Measurements from ENCODE around the gene RSL1D1. TPM values are rescaled to one million over a fixed set of nuclear protein-coding genes. Genes with fewer than 3 reads are reported as not detected.

RSL1D1 gene
- total RNA-seq, 1 donor from 2014 or later: 199 TPM

GRCh38 chr16:11876306-11876705 is 25.0 kb upstream of the RSL1D1 start:
- Mint-ChIP-seq H3K36me3 (ENCODE audit: low read depth) (peaks cover 13% of the 10 kb centered on the region), H3K4me3 (no peak overlapping the region), H3K27me3 (ENCODE audit: low read depth) (no peaks in the 10 kb centered on the region), H3K27ac (ENCODE audit: unreplicated experiment) (no peak overlapping the region), H3K4me1 (no peaks in the 10 kb centered on the region), H3K9me3 (no peaks in the 10 kb centered on the region)
- no peak for DNase-seq (ENCODE audit: low read depth, low spot score)
- no peak for TF ChIP-seq CTCF (conservative IDR thresholded peaks at IDR 0.05)

- Mint-ChIP-seq H3K9me3 (no peaks in the 10 kb centered on the region), H3K4me1 (no peaks in the 10 kb centered on the region), H3K27ac (ENCODE audit: unreplicated experiment) (no peak overlapping the region), H3K36me3 (ENCODE audit: low read depth) (peaks cover 13% of the 10 kb centered on the region), H3K27me3 (ENCODE audit: low read depth) (no peaks in the 10 kb centered on the region), H3K4me3 (no peak overlapping the region)
- DNase-seq (ENCODE audit: low read depth, low spot score): no peak
- TF ChIP-seq CTCF (conservative IDR thresholded peaks at IDR 0.05): no peak
Measured at GRCh38 chr16:11875721-11876120, 24.4 kb upstream of the RSL1D1 start.

- Mint-ChIP-seq H3K27me3 (ENCODE audit: low read depth) (no peaks in the 10 kb centered on the region), H3K4me1 (no peaks in the 10 kb centered on the region), H3K36me3 (ENCODE audit: low read depth) (peaks cover 10% of the 10 kb centered on the region), H3K27ac (ENCODE audit: unreplicated experiment) (no peak overlapping the region), H3K9me3 (no peaks in the 10 kb centered on the region), H3K4me3 (no peak overlapping the region)
- no peak for TF ChIP-seq CTCF (conservative IDR thresholded peaks at IDR 0.05)
- DNase-seq (ENCODE audit: low read depth, low spot score): no peak
Measured at GRCh38 chr16:11871193-11871592, 19.9 kb upstream of the RSL1D1 start.

GRCh38 chr16:11870399-11870798 is 19.1 kb upstream of the RSL1D1 start:
- no peak for TF ChIP-seq CTCF (conservative IDR thresholded peaks at IDR 0.05)
- Mint-ChIP-seq H3K9me3 (no peaks in the 10 kb centered on the region), H3K27ac (ENCODE audit: unreplicated experiment) (no peak overlapping the region), H3K4me1 (no peaks in the 10 kb centered on the region), H3K27me3 (ENCODE audit: low read depth) (no peaks in the 10 kb centered on the region), H3K4me3 (no peak overlapping the region), H3K36me3 (ENCODE audit: low read depth) (peaks cover 4% of the 10 kb centered on the region)
- no peak for DNase-seq (ENCODE audit: low read depth, low spot score)

- Mint-ChIP-seq H3K27me3 (ENCODE audit: low read depth) (no peaks in the 10 kb centered on the region), H3K4me3 (no peak overlapping the region), H3K9me3 (no peaks in the 10 kb centered on the region), H3K27ac (ENCODE audit: unreplicated experiment) (no peak overlapping the region), H3K4me1 (no peaks in the 10 kb centered on the region), H3K36me3 (ENCODE audit: low read depth) (no peaks in the 10 kb centered on the region)
- no peak for DNase-seq (ENCODE audit: low read depth, low spot score)
- TF ChIP-seq CTCF (conservative IDR thresholded peaks at IDR 0.05): no peak
Measured at GRCh38 chr16:11869353-11870228, 18.2 kb upstream of the RSL1D1 start.

Data from neural crest cell (in vitro differentiated cells).